Choroid plexus epithelial cell (primary cell): ENCODE results near the gene SORCS1.

ENCODE experiments used
- DNase-seq: peaks from one replicate; pipeline ENCODE4 v3.0.0-alpha.2; 2010; ENCODE audit warnings: low read depth
- H3K4me3 ChIP-seq: 2 replicates; pipeline ENCODE4 v1.5.1; 2011; ENCODE audit warnings: low read depth, mild to moderate bottlenecking, control low read depth, low read length, moderate library complexity
- CTCF ChIP-seq: conservative IDR thresholded peaks from 2 replicates; pipeline ENCODE4 v1.5.1; 2011; ENCODE audit warnings: low read depth, mild to moderate bottlenecking, control low read depth, inconsistent platforms, low read length, moderate library complexity

SORCS1 gene

GRCh38 chr10:106967452-106967851 lies 197.1 kb downstream of the SORCS1 start:
- no peak for TF ChIP-seq CTCF
- DNase-seq, result no peak
- H3K4me3 ChIP-seq, result no peak overlapping the region

GRCh38 chr10:106960812-106961211 lies 203.7 kb downstream of the SORCS1 start:
- H3K4me3 ChIP-seq, result no peak overlapping the region
- TF ChIP-seq CTCF, result no peak
- no peak for DNase-seq

- no peak for DNase-seq
- H3K4me3 ChIP-seq, result no peak overlapping the region
- no peak for TF ChIP-seq CTCF
Observed at GRCh38 chr10:106959521-106959920, 205.0 kb downstream of the SORCS1 start.

- TF ChIP-seq CTCF, result no peak
- no peak overlapping the region for H3K4me3 ChIP-seq
- no peak for DNase-seq
Observed at GRCh38 chr10:106958589-106959361, 205.7 kb downstream of the SORCS1 start.

- DNase-seq, result no peak
- no peak for TF ChIP-seq CTCF
- no peak overlapping the region for H3K4me3 ChIP-seq
Observed at GRCh38 chr10:106957823-106958588, 206.5 kb downstream of the SORCS1 start.

GRCh38 chr10:106956216-106956915 lies 208.1 kb downstream of the SORCS1 start:
- DNase-seq, result no peak
- no peak overlapping the region for H3K4me3 ChIP-seq
- TF ChIP-seq CTCF, result no peak
